HL-60/S4 treated with retinoic acid at 250 ng/mL for 4 days and 3 days (cell line): ENCODE results near the gene DDIT4L.
"Not testable (repeated sequence)": the region's sequence is repeated elsewhere in the genome, so short reads cannot be mapped to it uniquely, and the experiment has no call there.

Experiments used
- in situ Hi-C: fragments of 300-500 bp; cut with MboI; formaldehyde crosslinking; loops from 2 replicates; pipeline ENCODE4 v1.7.0; 2022; ENCODE audit warnings: low sequenced_read_pairs

The DDIT4L gene, protein sequence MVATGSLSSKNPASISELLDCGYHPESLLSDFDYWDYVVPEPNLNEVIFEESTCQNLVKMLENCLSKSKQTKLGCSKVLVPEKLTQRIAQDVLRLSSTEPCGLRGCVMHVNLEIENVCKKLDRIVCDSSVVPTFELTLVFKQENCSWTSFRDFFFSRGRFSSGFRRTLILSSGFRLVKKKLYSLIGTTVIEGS

DNA sequence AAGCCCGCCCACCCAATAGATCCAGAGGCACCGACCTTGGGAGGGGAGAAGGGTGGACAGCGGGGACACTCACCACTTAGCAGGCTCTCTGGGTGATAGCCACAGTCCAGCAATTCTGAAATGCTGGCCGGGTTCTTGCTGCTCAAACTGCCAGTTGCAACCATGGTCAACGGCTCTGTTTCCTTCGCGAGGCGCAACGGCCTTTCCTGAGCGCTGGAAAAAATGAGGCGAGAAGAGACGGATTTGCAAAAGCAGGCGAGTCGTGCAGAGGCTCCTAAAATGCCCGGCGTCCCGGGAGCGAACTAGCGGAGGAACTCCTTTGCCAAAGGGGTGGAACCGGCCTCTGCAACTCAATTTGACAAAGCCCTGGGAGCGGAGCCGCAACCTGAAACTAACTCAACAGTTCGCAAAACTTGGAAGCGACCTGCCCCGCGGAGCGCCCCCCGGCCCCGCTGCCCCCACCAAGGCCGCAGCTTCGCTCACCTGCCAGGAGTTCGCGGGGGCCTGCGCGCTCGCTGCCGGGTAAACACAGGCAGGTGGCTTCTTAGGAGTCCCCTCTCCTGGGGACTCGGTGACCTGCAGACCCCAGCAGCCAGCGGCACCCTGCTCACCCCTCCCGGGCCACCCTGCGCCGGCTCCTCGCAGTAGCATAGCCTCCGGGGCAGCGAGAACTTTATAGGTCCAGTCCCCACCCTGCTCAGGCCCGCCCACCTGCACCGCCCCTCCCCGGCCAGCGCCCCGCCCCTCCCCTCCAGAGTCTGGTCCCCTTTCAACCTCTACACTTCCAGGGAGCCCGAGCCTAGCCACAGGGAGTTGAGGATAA is at the start of gene DDIT4L:
TSS of gene DDIT4L (minus strand) at position 649 of the 823 bp plus-strand sequence. CDS start at position 164, 485 bp downstream.
- in situ Hi-C loops, result no loop called here

DNA sequence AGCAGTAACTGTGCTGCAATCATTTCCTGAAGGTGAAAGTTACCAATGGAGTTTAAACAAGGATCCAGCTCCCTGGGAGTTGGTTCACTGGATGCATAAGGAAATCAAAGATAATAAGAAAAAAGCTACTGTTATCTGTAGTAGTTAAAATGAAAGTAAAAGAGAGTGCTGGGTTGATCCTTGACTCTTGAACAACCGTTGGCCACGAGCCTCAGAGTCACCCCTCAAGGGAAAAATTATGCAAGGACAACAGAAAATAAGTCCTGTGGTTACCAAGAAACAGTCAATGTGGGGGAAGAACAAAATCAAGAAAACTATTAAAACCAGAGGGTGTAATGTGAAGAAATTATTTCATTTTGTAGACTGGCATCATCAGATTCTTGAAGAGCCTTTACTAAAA is 49.7 kb upstream of the DDIT4L start:
- in situ Hi-C loops, result no loop called here

DNA sequence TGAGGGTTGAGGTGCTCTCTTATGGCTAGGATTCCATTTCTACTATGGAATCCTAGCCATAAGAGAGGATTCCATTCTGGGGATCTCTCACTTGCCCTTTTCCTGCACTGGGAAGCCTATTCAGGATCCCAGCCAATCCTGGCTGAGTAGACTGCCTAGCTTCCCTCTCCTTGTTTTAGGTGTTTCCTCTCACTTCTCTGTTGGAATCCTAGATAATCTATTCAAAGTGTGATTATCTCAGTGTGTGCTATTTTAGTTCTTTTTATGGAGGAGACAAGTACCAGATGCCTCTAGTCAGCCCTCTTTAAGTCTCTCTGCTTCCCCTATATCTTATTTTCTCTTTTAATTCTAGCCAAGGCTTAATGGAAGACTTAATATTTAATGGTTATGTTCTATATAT is 34.5 kb upstream of the DDIT4L start:
- in situ Hi-C loops, result no loop called here

DNA sequence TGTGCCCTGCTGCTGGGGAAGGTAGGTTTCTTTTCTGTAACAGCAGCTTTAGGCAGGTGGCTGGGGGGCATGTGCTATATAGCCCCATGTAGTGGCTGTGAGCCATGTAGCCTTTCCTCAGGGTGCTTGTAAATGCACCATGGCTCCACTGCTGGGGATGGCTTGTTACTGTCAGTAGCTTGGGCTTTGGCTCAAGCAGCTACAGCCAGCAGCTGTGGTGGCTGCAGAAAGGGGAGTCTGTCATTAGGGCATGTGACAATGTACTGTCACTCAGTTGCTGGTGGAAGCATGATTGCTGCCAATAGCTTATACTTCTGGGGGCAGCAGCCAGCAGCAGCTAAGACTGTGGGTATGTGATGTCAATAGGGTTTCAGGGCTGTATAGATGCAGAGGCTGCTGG is 33.9 kb upstream of the DDIT4L start:
- in situ Hi-C loops, result no loop called here

DNA sequence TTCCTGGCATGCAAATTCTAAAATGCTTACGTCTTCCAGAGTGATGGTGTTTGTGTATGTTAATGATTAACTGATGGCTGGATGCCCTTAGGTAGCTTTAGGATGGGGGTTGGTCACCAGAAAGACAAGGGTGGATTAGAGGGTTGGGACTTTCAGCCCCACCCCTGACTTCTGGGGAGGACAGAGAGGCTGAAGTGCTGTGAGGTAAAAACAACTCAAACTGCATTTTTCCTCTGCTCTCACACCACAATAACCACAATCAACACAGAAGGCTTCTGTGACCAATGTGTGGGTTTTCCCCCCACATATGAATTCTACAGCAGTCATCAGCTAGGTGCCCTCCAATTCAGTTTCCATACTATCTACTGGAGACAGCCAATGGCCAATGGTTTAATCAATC is 18.7 kb upstream of the DDIT4L start:
- in situ Hi-C loops, result no loop called here

DNA sequence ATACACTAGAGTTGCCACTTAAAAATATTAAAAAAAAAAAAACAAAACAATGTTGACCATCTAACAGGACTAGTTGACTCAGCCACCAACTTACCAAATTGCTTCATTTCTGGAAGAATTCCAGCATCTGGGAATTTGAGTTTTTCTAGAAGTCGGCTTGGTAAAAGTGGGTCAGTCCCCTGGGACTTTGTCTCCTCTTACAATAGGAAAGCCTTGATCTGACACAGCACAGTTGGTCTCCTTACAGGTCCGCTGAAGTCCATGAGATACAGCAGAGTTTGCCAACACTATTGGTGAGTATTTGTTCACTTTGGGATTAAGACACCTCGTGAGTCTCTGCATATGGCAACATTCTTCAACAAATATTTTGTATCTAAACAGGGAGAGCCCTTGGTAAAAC is 18.2 kb upstream of the DDIT4L start:
- in situ Hi-C loops, result no loop called here

DNA sequence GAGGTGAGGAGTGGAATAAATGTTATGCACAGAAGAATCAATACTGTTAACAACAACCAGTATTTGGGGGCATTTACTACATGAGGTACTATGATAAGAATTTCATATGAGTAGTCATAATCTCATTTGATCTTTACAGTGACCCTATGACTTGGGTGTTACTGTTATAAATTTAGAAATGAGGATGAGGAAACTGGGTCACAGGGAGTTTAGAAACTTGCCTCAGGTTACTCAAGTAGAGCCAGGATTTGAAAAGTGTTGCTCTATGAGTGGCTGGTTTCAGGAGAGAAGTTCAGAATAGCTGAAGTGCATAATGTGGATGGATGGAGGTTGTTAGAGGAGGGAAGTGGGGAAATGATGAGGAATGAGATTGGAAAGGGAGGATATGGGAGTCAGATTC is 16.6 kb upstream of the DDIT4L start:
- in situ Hi-C loops, result no loop called here

DNA sequence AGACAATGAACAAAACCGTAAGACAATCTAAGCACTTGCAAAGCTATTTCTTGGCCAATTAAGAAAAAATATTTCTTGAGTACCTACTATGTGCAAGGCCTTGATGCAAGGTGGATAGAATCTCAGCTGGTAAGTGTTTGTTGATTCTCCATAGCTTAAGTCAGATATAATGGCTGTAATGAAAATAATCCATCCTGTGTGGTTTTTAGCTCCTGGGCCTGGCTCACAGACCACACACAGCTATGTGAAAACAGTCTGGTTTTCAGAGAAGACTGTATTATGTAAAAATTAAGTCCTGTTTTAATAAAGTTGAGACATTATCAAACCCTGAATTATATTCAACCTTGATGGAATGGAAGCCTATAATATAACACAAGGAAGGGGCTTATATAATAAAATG is 7.8 kb upstream of the DDIT4L start:
- in situ Hi-C loops, result no loop called here

DNA sequence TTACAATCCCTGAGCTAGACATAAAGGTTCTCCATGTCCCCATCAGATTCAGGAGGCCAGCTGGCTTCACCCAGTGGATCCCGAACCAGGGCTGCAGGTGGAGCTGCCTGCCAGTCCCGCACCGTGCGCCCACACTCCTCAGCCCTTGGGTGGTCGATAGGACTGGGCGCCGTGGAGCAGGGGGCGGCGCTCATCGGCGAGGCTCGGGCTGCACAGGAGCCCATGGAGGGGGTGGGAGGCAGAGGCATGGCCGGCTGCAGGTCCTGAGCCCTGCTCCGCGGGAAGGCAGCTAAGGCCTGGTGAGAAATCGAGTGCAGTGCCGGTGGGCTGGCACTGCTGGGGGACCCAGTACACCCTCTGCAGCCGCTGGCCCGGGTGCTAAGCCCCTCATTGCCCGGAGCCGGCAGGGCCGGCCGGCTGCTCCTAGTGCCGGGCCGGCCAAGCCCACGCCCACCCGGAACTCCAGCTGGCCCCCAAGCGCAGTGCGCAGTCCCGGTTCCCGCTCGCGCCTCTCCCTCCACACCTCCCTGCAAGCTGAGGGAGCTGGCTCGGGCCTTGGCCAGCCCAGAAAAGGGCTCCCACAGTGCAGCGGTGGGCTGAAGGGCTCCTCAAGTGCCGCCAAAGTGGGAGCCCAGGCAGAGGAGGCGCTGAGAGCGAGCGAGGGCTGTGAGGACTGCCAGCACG is 6.3 kb upstream of the DDIT4L start:
- in situ Hi-C loops, result not testable (repeated sequence)

DNA sequence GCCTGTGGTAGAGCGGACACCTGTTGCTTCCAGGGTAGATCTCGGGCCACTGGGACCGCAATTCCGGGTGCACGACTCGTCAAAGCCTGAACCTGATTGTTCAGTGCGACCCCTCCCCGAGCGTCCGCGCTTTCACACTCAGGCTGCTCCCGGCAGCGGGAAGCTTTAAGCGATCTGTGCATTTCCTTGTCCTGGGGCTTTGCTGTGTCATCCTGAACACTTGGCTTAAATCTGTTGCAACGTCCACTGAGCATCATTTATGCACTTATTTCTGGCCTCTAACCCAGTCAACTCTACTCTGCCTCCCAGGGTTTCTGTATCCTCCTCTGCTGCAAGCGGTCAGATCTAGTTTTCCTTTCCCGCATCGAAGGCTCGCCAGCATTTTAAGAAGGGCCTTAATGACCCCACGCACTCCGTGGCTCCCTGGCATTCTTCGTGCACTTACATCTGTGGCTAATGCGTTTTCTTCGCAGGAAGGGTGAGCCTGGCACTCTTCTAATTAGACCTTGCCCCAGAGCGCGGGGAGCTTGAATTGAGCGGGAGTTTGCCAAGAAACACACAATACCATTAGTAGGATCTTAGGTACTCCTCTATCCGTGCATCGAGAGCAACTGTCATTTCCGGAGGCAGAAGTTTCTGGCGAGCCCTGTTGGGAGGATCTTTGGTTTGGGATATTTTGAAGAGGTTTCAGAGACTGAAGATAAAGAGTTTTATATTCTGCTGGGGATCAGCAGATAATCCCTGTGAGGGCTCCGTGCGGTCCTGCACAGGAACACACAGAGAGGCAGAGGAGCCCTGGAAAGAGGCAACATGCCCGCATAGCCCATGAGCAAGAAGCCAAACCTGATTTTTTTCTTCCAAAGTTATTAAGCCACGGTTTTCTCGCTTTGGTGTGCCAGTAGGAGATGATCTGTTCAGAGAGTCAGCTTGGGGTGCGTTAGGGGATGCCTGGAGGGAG is 654 bp upstream of the DDIT4L start:
- in situ Hi-C loops, result no loop called here

DNA sequence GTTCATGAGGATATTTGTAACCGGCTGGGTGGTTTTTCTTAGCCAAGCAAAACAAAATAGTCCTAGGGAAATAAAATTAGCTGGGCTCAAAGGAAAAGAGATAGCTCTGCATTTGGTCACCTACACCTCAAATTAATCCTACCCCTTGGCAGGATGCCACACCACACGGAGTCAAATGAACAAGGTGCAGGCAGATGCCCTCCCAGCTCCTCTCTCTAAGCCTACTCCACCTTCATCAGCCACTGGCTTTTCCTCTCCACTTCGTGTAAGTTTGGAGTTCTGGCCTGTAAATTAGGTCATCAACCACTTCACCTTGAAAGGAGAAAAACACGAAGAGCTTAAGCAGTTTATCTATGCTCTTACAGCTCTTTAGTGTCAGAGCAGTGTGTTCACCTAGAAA is 1.4 kb downstream of the DDIT4L start:
- in situ Hi-C loops, result no loop called here

DNA sequence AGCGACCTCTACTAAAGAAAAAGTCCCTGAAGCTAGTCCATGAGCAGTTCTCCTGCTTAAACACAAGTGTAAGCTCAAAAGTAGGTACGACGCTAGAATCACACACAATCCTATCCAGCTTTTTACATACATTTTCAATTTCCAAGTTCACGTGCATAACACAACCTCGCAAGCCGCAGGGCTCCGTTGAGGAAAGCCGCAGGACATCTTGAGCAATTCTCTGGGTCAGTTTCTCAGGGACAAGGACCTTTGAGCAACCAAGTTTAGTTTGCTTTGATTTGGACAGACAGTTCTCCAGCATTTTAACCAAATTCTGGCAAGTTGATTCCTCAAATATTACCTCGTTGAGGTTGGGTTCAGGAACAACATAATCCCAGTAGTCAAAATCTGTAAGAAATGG is 2.5 kb downstream of the DDIT4L start:
- in situ Hi-C loops, result no loop called here

DNA sequence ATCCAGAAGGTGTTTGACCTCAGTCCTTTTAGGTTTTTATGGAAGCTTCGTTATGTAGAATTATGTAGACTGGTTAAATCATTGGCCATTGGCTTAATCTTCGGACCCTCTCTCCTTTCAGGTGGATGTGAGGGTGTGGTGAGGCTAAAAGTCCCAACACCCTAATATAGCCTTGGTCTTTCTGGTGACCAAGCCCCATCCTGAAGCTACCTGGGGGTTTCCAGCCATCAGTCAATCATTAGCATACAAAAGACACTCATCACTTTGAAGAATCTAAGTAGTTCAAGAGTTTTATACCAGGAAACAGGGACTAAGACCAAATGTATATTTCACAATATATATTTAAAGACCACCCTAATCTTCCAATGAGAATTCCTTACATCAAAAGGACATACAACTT is 5.5 kb downstream of the DDIT4L start:
- in situ Hi-C loops, result no loop called here

DNA sequence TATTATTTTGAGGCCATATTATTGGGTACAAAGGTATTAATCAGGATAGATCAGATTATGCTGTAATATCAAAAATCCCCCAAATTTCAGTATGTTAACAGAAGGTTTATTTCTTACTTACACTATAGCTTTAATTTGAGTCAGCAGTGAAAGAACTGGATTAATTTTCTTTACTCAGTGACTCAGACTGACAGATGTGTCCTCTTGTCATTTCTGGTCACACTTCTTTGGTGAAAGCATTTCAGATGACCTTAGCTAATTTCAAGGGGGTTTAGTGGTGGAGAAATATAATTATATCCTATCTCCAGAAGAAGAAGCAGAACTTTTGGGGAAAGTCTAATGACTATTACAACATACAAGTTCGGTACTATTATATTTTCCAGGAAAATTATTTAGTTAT is 12.4 kb downstream of the DDIT4L start:
- in situ Hi-C loops, result no loop called here

DNA sequence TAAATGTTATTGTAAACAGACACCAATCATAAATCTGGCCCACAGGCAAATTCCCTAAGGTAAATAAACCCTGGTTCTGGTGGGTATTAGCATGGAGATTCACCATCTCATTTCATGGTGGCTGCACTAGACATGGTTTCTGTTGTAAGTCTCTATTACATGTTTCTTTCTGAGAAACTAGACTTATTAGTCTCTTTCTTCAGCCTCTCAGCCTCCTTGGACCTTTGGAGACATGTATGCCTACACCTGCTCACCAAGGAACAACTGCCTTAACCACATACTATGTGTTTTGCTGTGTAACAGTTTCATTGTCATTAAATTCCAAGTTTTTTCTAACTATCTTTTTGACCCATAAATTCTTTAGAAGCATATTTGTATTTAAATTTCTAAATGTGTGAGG is 13.1 kb downstream of the DDIT4L start:
- in situ Hi-C loops, result no loop called here

DNA sequence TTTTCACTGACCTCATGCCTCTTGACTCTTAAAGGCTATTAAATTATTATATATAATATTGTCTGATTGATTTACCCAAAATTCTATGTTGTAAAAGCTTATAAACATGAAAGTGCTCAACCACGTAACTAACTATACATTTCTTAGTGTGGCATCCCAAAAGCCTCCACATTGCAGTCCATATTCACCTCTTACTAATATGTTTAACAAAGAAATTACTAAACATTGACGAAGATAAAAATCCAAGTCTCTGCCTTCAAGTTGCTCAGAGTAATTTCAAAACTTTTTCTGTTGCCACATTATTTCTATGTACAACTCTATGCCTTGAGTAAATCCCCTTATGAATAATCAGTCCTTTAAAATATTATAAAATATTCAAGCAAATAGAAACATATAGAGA is 14.4 kb downstream of the DDIT4L start:
- in situ Hi-C loops, result no loop called here

DNA sequence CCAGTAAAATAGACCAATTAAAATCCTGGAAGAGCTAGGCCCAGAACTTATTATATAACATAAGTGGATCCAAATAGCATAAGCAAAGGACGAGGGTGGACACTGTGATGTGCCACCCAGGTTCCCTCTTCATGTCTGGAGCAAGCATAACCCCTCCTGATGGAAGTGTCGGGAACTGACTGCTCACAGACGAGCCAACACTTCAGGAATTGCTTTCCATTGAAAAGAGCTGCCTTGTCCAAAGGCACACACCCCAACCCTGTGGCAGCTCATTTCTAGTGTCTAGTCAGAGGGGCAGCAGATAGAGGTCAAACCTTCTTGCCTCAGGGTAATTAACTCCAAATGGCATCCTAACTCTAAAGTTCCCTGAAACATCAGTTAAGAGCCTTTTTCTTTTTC is 15.3 kb downstream of the DDIT4L start:
- in situ Hi-C loops, result no loop called here

DNA sequence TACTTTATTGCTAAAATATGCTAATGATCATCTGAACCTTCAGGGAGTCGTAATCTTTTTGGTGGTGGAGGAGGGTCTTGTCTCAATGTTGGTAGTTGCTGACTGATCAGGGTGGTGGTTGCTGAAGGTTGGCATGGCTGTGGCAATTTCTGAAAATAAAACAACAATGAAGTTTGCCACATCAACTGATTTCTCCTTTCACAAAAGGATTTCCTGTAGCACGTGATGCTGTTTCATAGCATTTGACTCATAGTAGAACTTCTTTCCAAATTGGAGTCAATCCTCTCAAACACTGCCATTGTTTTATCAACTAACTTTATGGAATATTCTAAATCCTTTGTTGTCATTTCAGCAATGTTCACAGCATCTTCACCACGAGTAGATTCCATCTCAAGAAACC is 19.3 kb downstream of the DDIT4L start:
- in situ Hi-C loops, result no loop called here

DNA sequence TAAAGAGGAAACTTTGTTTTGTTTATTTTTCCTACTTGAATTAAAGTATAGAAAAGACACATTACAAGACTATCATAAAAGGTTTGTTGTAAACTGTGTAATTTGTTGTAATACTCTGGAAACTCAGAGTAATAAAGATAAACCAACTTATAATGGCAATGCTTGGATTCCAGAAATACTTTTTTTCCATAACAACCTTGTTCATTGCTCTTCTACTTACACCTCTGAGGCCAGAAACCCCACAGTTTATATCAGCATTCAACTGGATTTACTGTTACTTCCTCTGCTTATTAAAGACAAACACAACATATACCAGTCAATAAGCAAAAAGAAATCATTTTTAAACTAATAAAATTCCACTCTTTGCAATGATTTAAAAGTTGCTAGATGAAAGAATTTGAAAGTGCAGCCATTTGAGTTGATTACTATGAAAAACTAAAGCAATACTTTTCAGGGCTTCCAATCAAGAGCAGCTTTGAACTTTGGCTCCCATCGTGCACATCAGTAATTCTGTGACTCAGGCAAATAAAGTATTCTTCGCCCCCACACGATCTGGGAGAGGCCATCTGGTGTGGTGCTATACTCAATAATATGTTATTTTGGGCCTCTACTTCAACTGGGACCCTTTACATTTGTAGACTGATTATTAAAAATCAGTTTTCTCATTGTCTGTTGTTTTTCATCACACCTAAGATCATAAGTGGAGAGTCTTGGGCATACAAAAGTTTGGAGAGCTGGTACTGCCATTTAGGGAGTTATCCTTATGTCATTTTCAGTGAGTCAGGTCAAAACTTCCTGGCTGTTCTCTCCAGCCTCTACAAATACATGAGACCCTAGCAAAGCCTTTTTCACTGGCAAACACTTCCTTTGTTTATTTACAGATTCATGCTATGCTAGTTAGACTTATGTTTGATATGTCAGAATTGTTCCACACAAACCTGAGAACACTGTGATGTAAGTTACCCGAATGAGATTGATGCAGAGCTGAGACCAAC is 20.5 kb downstream of the DDIT4L start:
- in situ Hi-C loops, result no loop called here

DNA sequence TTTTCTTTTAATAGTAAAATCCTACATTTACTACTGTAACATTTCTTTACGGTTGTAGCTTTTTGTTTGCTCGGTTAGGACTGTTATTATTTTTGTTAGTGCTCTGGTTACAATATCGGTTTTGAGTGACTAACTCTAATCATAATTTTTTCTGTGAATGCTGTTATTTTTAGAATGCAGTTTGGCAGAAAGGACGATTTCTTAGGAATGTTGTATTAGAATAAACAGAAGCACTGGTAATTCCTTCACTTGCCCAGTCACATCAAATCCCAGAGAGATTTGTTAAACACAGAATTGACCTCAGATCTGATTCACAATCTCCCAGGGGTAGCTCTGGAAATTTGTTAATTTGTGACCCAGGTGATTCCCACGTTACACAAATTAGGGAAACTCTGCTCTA is 21.7 kb downstream of the DDIT4L start:
- in situ Hi-C loops, result no loop called here
